ENCODE results near the gene ARHGAP22. TPM values are rescaled to one million over a fixed set of nuclear protein-coding genes. Genes with fewer than 3 reads are reported as not detected.

The ARHGAP22 gene
- total RNA-seq, 1 donor from 2014 or later: 64.5 TPM

GRCh38 chr10:48589266-48589665 is 15.6 kb downstream of the ARHGAP22 start:
- no peak for DNase-seq (ENCODE audit: extremely low read depth, low read depth, low spot score)

GRCh38 chr10:48587819-48588218 is 17.1 kb downstream of the ARHGAP22 start:
- no peak for DNase-seq (ENCODE audit: extremely low read depth, low read depth, low spot score)

GRCh38 chr10:48587101-48587500 is 17.8 kb downstream of the ARHGAP22 start:
- DNase-seq (ENCODE audit: extremely low read depth, low read depth, low spot score): no peak

GRCh38 chr10:48582970-48583369 is 21.9 kb downstream of the ARHGAP22 start:
- no peak for DNase-seq (ENCODE audit: extremely low read depth, low read depth, low spot score)

GRCh38 chr10:48580236-48580635 is 24.6 kb downstream of the ARHGAP22 start:
- no peak for DNase-seq (ENCODE audit: extremely low read depth, low read depth, low spot score)

- no peak for DNase-seq (ENCODE audit: extremely low read depth, low read depth, low spot score)
These were observed 25.5 kb downstream of the ARHGAP22 start for GRCh38 chr10:48579251-48579960.

- no peak for DNase-seq (ENCODE audit: extremely low read depth, low read depth, low spot score)
These were observed 27.7 kb downstream of the ARHGAP22 start for GRCh38 chr10:48577158-48577557.

- no peak for DNase-seq (ENCODE audit: extremely low read depth, low read depth, low spot score)
These were observed 28.4 kb downstream of the ARHGAP22 start for GRCh38 chr10:48576501-48576900.

GRCh38 chr10:48575901-48576300 is 29.0 kb downstream of the ARHGAP22 start:
- no peak for DNase-seq (ENCODE audit: extremely low read depth, low read depth, low spot score)

GRCh38 chr10:48574817-48575380 is 30.0 kb downstream of the ARHGAP22 start:
- DNase-seq (ENCODE audit: extremely low read depth, low read depth, low spot score): no peak

- DNase-seq (ENCODE audit: extremely low read depth, low read depth, low spot score): no peak
These were observed 30.5 kb downstream of the ARHGAP22 start for GRCh38 chr10:48574322-48574796.

GRCh38 chr10:48573045-48573444 is 31.8 kb downstream of the ARHGAP22 start:
- no peak for DNase-seq (ENCODE audit: extremely low read depth, low read depth, low spot score)

GRCh38 chr10:48572414-48572813 is 32.5 kb downstream of the ARHGAP22 start:
- DNase-seq (ENCODE audit: extremely low read depth, low read depth, low spot score): no peak

GRCh38 chr10:48568546-48568945 is 36.3 kb downstream of the ARHGAP22 start:
- no peak for DNase-seq (ENCODE audit: extremely low read depth, low read depth, low spot score)

- no peak for DNase-seq (ENCODE audit: extremely low read depth, low read depth, low spot score)
These were observed 36.7 kb downstream of the ARHGAP22 start for GRCh38 chr10:48568131-48568530.

- no peak for DNase-seq (ENCODE audit: extremely low read depth, low read depth, low spot score)
These were observed 37.5 kb downstream of the ARHGAP22 start for GRCh38 chr10:48567346-48567745.

- no peak for DNase-seq (ENCODE audit: extremely low read depth, low read depth, low spot score)
These were observed 40.3 kb downstream of the ARHGAP22 start for GRCh38 chr10:48564466-48565160.

- no peak for DNase-seq (ENCODE audit: extremely low read depth, low read depth, low spot score)
These were observed 47.3 kb downstream of the ARHGAP22 start for GRCh38 chr10:48557511-48558123.

- DNase-seq (ENCODE audit: extremely low read depth, low read depth, low spot score): no peak
These were observed 48.2 kb downstream of the ARHGAP22 start for GRCh38 chr10:48556713-48557112.

- no peak for DNase-seq (ENCODE audit: extremely low read depth, low read depth, low spot score)
These were observed 48.8 kb downstream of the ARHGAP22 start for GRCh38 chr10:48556065-48556464.

GRCh38 chr10:48555310-48556042 is 49.4 kb downstream of the ARHGAP22 start:
- no peak for DNase-seq (ENCODE audit: extremely low read depth, low read depth, low spot score)
